Liver (tissue), 9 donors: ENCODE measurements around the gene LCORL. TPM values are rescaled to one million over a fixed set of nuclear protein-coding genes. Genes with fewer than 3 reads are reported as not detected.

Experiments
- DNase-seq: peaks from one replicate; pipeline ENCODE4 v3.0.0-alpha.2; 2017; ENCODE audit warnings: low spot score
- H3K27ac ChIP-seq, 2 donors: one replicate each; pipeline ENCODE4 v1.7.0; 2013; ENCODE audit warnings: inconsistent platforms in 2 of 2, low read length in 2 of 2, control low read depth in 1 of 2, low read depth in 1 of 2, mild to moderate bottlenecking in 1 of 2
- H3K27me3 ChIP-seq, 4 donors: one replicate each; pipeline versions ENCODE4 v1.6.1 to v1.7.0; 2013; ENCODE audit warnings: low read length in 3 of 4, inconsistent platforms in 1 of 4, mild to moderate bottlenecking in 1 of 4, moderate library complexity in 1 of 4; ENCODE audit not compliant: control insufficient read depth in 4 of 4, insufficient read depth in 4 of 4
- H3K36me3 ChIP-seq, 4 donors: one replicate each; pipeline versions ENCODE4 v1.6.1 to v1.7.0; 2013; ENCODE audit warnings: low read length in 3 of 4, mild to moderate bottlenecking in 3 of 4, low read depth in 1 of 4, moderate library complexity in 1 of 4; ENCODE audit not compliant: control insufficient read depth in 4 of 4, insufficient read depth in 3 of 4
- H3K4me1 ChIP-seq, 4 donors: one replicate each; pipeline versions ENCODE4 v1.6.1 to v1.7.0; 2013; ENCODE audit warnings: low read length in 3 of 4, mild to moderate bottlenecking in 3 of 4, moderate library complexity in 1 of 4; ENCODE audit not compliant: control insufficient read depth in 4 of 4, insufficient read depth in 4 of 4
- H3K4me3 ChIP-seq, 3 donors: one replicate each; pipeline versions ENCODE4 v1.6.1 to v1.7.0; 2013; ENCODE audit warnings: low read length in 3 of 3, control low read depth in 1 of 3, low read depth in 1 of 3, mild to moderate bottlenecking in 1 of 3
- H3K9ac ChIP-seq, 2 donors: one replicate each; pipeline ENCODE4 v1.7.0; 2013; ENCODE audit warnings: low read length in 2 of 2, mild to moderate bottlenecking in 2 of 2, moderate library complexity in 2 of 2, control low read depth in 1 of 2, low read depth in 1 of 2
- H3K9me3 ChIP-seq, 4 donors: one replicate each; pipeline versions ENCODE4 v1.6.1 to v1.7.0; 2013; ENCODE audit warnings: low read length in 3 of 4; ENCODE audit not compliant: control insufficient read depth in 4 of 4
- ATF3 ChIP-seq: IDR thresholded peaks from 2 replicates; pipeline ENCODE4 v1.6.1; 2016; ENCODE audit warnings: antibody characterized with exemption
- CTCF ChIP-seq: fragments of 150-350 bp; IDR thresholded peaks from 2 replicates; pipeline ENCODE4 v1.5.1; 2017; ENCODE audit warnings: improper control_type of control experiment, low read depth, low read length; ENCODE audit not compliant: missing input control
- EGR1 ChIP-seq, 2 donors: IDR thresholded peaks; 2 replicates each; pipeline ENCODE4 v1.6.1; 2016 to 2018; ENCODE audit warnings: antibody characterized with exemption in 2 of 2, low read depth in 2 of 2
- FOXA1 ChIP-seq: IDR thresholded peaks from 2 replicates; pipeline ENCODE4 v1.6.1; 2016; ENCODE audit warnings: antibody characterized with exemption
- GABPA ChIP-seq, 2 donors: IDR thresholded peaks in 1 of 2; conservative IDR thresholded peaks in 1 of 2; 2 replicates each; pipeline ENCODE4 v1.6.1; 2016; ENCODE audit warnings: antibody characterized with exemption in 2 of 2, mild to moderate bottlenecking in 1 of 2, moderate library complexity in 1 of 2
- HNF4A ChIP-seq, 2 donors: conservative IDR thresholded peaks; 2 replicates each; pipeline ENCODE4 v1.6.1; 2016; ENCODE audit warnings: antibody characterized with exemption in 2 of 2, mild to moderate bottlenecking in 2 of 2
- HNF4G ChIP-seq: IDR thresholded peaks from 2 replicates; pipeline ENCODE4 v1.6.1; 2016; ENCODE audit warnings: antibody characterized with exemption
- JUND ChIP-seq, 2 donors: IDR thresholded peaks; 2 replicates each; pipeline ENCODE4 v1.6.1; 2016; ENCODE audit warnings: antibody characterized with exemption in 2 of 2
- MAX ChIP-seq: IDR thresholded peaks from 2 replicates; pipeline ENCODE4 v1.6.1; 2016; ENCODE audit warnings: antibody characterized with exemption
- NR2F2 ChIP-seq: IDR thresholded peaks from 2 replicates; pipeline ENCODE4 v1.6.1; 2016; ENCODE audit warnings: antibody characterized with exemption
- RAD21 ChIP-seq, 2 donors: IDR thresholded peaks; 2 replicates each; pipeline ENCODE4 v1.6.1; 2016; ENCODE audit warnings: antibody characterized with exemption in 2 of 2, mild to moderate bottlenecking in 2 of 2
- REST ChIP-seq: IDR thresholded peaks from 2 replicates; pipeline ENCODE4 v1.6.1; 2016; ENCODE audit warnings: antibody characterized with exemption, mild to moderate bottlenecking
- RXRA ChIP-seq, 2 donors: IDR thresholded peaks; 2 replicates each; pipeline ENCODE4 v1.6.1; 2017 to 2018; ENCODE audit warnings: antibody characterized with exemption in 2 of 2, mild to moderate bottlenecking in 1 of 2
- SP1 ChIP-seq: IDR thresholded peaks from 2 replicates; pipeline ENCODE4 v1.6.1; 2018; ENCODE audit warnings: antibody characterized with exemption, mild to moderate bottlenecking
- TAF1 ChIP-seq: conservative IDR thresholded peaks from 2 replicates; pipeline ENCODE4 v1.6.1; 2016; ENCODE audit warnings: antibody characterized with exemption, mild to moderate bottlenecking
- YY1 ChIP-seq: IDR thresholded peaks from 2 replicates; pipeline ENCODE4 v1.6.1; 2016; ENCODE audit warnings: antibody characterized with exemption, mild to moderate bottlenecking
- ZBTB33 ChIP-seq: IDR thresholded peaks from 2 replicates; pipeline ENCODE4 v1.6.1; 2016; ENCODE audit warnings: antibody characterized with exemption
- WGBS: extraction: QIAGEN DNeasy Blood & Tissue Kit; methylation state at CpG from one replicate; pipeline ENCODE4 v1.1.7; 2013; 5-methylcytosine and 5-hydroxymethylcytosine counted together
- polyA plus RNA-seq, 2 donors: library from polyadenylated mRNA; stranded (reverse) in 1 of 2; unstranded in 1 of 2; fragments of 200-250 nt in 1 of 2; fragments of >200 nt in 1 of 2; fragmentation: Nextera tagmentation in 1 of 2; extraction: Ambion mirVana in 1 of 2; gene quantifications; one replicate each; pipeline versions ENCODE4 v1.2.1 to v1.2.3, GENCODE V29; 2013 to 2015
- total RNA-seq, 2 donors: library from RNA; depleted of rRNA; stranded (reverse); fragments of >200 nt; gene quantifications; one replicate each; pipeline ENCODE4 v1.2.3, GENCODE V29; 2014
- donor health status: healthy.
- donor health status: healthy.
- donor health status: healthy.
- donor health status: healthy.
- donor health status: healthy.

The LCORL gene
- total and polyA plus RNA-seq, 4 donors: 2.1 to 12.0 (median 6.5) TPM

GRCh38 chr4:17933126-17933525 is 88.4 kb downstream of the LCORL start:
- no peak for DNase-seq
- Histone ChIP-seq H3K9me3 (peaks cover 0 to 6% (median 2%) of the 10 kb centered on the region in 4 donors), H3K36me3 (no peaks in the 10 kb centered on the region), H3K27me3 (no peaks in the 10 kb centered on the region), H3K4me1 (no peaks in the 10 kb centered on the region), H3K27ac (no peak overlapping the region), H3K4me3 (no peak overlapping the region), H3K9ac (no peak overlapping the region)
- TF ChIP-seq MAX (no peak), FOXA1 (no peak), ATF3 (no peak), GABPA (IDR thresholded peaks at IDR 0.05 in 1 of 2, conservative IDR thresholded peaks at IDR 0.05 in 1 of 2) (no peak), SP1 (no peak), HNF4A (conservative IDR thresholded peaks at IDR 0.05) (no peak), HNF4G (no peak), JUND (IDR thresholded peaks at IDR 0.05) (no peak), RXRA (IDR thresholded peaks at IDR 0.05) (no peak), ZBTB33 (no peak), EGR1 (IDR thresholded peaks at IDR 0.05; ENCODE audit: low read depth in 2 of 2) (no peak), RAD21 (IDR thresholded peaks at IDR 0.05) (no peak), TAF1 (no peak), YY1 (no peak), CTCF (no peak), REST (no peak)

GRCh38 chr4:17932041-17932440 is 89.5 kb downstream of the LCORL start:
- H3K27ac ChIP-seq: no peak overlapping the region
- no peak overlapping the region for H3K4me3 ChIP-seq
- no peaks in the 10 kb centered on the region for H3K27me3 ChIP-seq
- DNase-seq: no peak
- no peaks in the 10 kb centered on the region for H3K4me1 ChIP-seq
- H3K9me3 ChIP-seq: peaks cover 0 to 6% (median 2%) of the 10 kb centered on the region in 4 donors
- no peak overlapping the region for H3K9ac ChIP-seq
- H3K36me3 ChIP-seq: no peaks in the 10 kb centered on the region
- WGBS: 66% methylated on average over 3 of the region's 3 CpGs
- TF ChIP-seq MAX (no peak), ATF3 (no peak), JUND (IDR thresholded peaks at IDR 0.05) (no peak), EGR1 (IDR thresholded peaks at IDR 0.05; ENCODE audit: low read depth in 2 of 2) (no peak), NR2F2 (no peak), GABPA (IDR thresholded peaks at IDR 0.05 in 1 of 2, conservative IDR thresholded peaks at IDR 0.05 in 1 of 2) (no peak), ZBTB33 (no peak), HNF4G (no peak), RXRA (IDR thresholded peaks at IDR 0.05) (no peak), YY1 (no peak), TAF1 (no peak), SP1 (no peak), REST (no peak), FOXA1 (no peak)
